CD4-positive, alpha-beta T cell treated with Interleukin-1 beta for 1 hour (primary cell): ENCODE data around the gene GFOD1.

Experiments used
- DNase-seq, 2 donors: peaks; one replicate each; pipeline ENCODE4 v3.0.0-alpha.2; 2020 to 2022

Gene GFOD1

GRCh38 chr6:13372688-13373487, 114.5 kb downstream of the GFOD1 start:
- DNase-seq, result no peak

- no peak for DNase-seq
Observed at GRCh38 chr6:13372076-13372475, 115.3 kb downstream of the GFOD1 start.

GRCh38 chr6:13371421-13372072, 115.9 kb downstream of the GFOD1 start:
- no peak for DNase-seq

- no peak for DNase-seq
Observed at GRCh38 chr6:13370623-13371022, 116.8 kb downstream of the GFOD1 start.

GRCh38 chr6:13369591-13369990, 117.8 kb downstream of the GFOD1 start:
- no peak for DNase-seq

GRCh38 chr6:13368731-13369115, 118.7 kb downstream of the GFOD1 start:
- DNase-seq, result no peak

- no peak for DNase-seq
Observed at GRCh38 chr6:13368079-13368730, 119.2 kb downstream of the GFOD1 start.

- DNase-seq, result no peak
Observed at GRCh38 chr6:13367396-13367795, 120.0 kb downstream of the GFOD1 start.

- no peak for DNase-seq
Observed at GRCh38 chr6:13365320-13365719, 122.1 kb downstream of the GFOD1 start.

GRCh38 chr6:13364842-13365241, 122.6 kb downstream of the GFOD1 start:
- DNase-seq, result no peak

- no peak for DNase-seq
Observed at GRCh38 chr6:13362412-13362811, 125.0 kb downstream of the GFOD1 start.

GRCh38 chr6:13360671-13361540, 126.5 kb downstream of the GFOD1 start:
- no peak for DNase-seq

GRCh38 chr6:13359287-13359686, 128.1 kb downstream of the GFOD1 start:
- no peak for DNase-seq

- DNase-seq, result no peak
Observed at GRCh38 chr6:13358511-13358910, 128.9 kb downstream of the GFOD1 start.

- DNase-seq, result no peak
Observed at GRCh38 chr6:13357551-13358075, 129.8 kb downstream of the GFOD1 start.

- DNase-seq, result peak; percentile 29 to 57
Observed at GRCh38 chr6:13355999-13356785, 131.2 kb downstream of the GFOD1 start.

GRCh38 chr6:13355043-13355945, 132.1 kb downstream of the GFOD1 start:
- peak in 1 of 2 donors; percentile 31 for DNase-seq

GRCh38 chr6:13354331-13355042, 132.9 kb downstream of the GFOD1 start:
- DNase-seq, result no peak

GRCh38 chr6:13352165-13352564, 135.2 kb downstream of the GFOD1 start:
- DNase-seq, result no peak

GRCh38 chr6:13351271-13351670, 136.1 kb downstream of the GFOD1 start:
- no peak for DNase-seq
